ENCODE results near the gene SDCCAG8.

SDCCAG8 gene

DNA sequence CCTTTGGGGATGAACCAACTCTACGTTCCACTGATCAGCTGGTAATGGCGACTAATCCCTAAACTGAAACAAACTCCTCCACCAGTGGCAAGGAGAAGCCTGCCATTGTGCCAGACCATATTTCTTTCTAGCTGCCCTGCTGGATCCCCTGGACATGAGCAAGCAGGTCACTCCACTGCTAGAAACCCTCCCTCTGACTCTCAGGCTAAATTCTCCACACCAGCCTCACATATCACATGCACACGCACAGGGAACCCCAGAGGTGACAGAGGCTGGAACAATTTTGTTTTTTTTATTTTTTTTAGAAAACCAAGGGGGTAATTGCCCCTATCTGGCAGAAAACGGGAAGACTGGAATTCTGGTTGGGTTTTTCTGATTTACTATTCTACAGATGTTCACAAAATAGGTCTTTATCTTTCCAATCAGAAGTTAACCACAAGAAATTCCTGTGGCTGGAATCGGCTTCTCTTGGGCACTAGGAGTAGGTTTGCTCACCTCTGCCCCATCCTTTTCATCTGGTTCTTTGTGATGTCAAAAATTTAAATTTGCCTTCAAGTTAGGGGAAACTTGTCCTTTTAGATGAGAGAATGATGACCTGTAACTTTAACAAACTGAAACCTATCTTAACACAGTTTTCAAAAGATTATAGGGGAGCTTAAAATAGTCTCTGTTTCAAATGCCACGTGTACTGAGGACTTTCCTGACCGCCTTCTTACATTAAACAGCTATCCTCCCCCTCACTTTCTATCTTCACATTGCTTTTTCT lies 258.1 kb downstream of the SDCCAG8 start:
- DNase-seq, result no peak

DNA sequence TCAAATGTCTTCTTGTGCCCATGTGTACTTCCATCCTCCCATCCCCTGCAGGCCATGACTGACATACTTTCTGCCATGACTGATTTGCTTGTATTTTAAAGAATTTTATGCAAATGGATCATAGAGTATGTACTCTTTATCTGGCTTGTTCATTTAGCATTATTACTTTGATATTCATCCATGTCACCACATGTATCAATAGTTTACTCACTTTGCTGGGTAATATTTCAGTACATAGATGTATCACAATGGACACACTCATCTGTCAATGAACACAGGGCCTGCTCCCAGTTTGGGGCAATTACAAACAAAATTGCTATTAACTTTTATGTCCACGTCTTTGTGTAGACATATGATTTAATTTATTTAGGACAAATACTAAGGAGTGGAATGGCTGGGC lies 259.1 kb downstream of the SDCCAG8 start:
- DNase-seq, result no peak

DNA sequence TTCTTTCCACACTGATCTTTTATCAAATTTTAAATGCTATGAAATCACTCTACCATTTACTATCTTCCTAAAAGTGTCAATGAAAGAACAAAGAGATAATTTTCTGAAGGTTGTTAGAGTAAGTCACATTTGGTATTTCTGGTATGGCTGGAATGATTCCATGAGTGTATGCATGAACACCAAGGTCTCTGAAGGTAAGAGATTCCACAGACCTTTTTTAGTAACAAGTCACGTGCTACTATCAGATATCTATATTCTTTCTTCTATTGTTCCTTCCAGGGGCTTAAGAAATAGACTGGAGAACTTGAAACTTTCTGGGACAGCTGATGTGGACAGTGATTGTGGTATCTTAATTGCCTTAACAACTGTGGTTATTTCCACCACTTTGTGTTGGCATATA lies 265.0 kb downstream of the SDCCAG8 start:
- no peak for DNase-seq

DNA sequence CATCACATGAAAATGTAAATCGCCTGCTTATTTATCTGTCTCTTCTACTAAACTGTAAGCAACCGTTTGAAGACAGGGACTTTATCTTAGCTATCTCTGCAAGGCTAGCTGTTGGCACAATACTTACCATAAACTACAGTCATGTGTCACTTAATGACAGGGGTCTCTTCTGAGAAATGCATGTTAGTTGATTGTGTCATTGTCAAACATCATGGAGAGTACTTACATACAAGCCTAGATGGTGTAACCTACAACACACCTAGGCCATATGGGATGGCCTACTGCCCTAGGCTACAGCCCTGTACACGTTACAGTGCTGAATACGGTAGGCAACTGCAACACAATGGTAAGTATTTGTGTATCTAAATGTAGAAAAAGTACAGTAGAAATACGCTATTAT lies 267.9 kb downstream of the SDCCAG8 start:
- DNase-seq, result no peak

DNA sequence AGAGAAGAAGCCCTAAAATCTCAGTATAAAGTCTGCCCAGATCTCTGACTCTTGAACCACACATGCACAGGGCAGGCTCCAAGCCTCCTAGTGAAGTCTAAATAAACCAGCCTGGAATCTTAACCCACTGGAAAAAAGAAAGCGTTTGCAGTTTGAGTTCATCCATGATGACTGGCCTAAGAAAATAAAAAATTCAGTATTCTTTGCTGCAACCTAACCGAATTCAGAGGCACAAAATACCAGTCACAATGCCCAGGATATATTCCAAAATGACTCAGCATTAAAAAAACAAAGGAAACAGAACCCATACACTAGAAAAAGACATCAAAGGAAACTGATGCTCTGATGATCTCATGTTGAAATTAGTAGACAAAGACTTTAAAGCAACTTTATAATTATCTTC lies 269.2 kb downstream of the SDCCAG8 start:
- peak; percentile 14 for DNase-seq

DNA sequence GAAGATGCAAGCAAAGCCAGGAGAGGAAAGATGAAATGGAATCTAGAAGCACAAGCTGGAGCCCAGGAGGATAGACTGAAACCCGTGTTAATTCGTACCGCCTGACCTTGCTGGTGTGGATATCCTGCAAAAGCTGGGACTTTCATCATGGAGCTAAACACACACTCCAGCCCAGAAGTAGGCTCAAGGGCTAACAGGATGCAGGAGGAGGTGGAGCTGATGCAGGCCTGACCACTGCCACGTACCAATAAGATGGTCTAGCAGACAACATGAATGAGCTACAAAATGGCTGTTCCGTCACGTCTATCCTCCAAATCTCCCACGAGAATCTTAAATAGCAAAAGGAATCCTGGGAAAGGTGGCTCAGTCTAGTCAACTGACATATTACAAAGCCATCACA lies 270.3 kb downstream of the SDCCAG8 start:
- no peak for DNase-seq

DNA sequence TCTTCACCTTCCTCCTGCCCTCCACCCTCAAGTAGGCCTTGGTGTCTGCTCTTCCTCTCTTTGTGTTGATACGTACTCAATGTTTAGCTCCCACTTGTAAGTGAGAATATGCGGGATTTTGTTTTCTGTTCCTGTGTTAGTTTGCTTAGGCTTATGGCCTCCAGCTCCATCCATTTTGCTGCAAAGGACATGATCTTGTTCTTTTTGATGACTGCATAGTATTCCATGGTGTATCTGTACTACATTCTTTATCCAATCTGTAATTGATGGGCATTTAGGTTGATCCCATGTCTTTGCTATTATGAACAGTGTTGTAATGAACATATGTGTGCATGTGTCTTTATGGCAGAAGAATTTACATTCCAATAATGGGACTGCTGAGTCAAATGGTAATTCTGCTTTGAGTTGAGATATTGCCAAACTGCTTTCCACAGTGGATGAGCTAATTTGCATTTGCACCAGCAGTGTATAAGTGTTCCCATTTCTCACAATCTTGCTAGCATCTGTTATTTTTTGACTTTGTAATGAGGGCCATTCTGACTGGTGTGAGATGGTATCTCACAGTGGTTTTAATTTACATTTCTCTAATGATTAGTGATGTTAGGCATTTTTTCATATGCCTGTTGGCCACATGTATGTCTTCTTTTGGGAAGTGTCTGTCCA lies 272.7 kb downstream of the SDCCAG8 start:
- DNase-seq, result peak; percentile 39

DNA sequence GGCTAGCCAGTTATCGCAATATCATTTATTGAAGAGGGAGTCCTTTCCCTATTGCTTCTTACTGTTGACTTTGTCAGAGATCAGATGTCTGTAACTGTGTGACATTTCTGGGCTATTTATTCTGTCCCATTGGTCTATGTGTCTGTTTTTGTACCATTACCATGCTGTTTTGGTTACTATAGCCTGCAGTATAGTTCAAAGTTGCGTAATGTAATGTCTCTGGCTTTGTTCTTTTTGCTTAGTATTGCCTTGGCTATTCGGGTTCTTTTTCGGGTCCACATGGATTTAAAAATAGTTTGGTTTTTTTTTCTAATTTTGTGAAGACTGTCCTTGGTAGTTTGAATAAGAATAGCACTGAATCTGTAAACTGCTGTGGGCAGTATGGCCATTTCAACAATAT lies 273.7 kb downstream of the SDCCAG8 start:
- no peak for DNase-seq

DNA sequence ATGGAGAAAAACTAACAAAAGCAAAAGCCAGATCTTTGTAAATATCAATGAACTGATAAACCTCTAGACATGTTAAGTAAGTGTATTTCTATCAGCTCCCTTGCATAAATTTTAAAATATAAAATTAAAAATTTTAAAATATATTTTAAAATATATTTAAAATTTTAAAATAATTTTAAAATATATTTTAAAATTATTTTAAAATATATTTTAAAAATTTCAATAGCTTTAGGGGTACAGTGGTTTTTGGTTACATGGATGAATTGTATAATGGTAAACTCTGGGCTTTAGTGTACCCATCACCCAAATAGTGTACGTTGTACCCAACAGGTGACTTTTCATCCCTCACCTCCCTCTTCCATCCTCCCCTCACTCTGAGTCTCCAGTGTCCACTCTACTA lies 279.2 kb downstream of the SDCCAG8 start:
- DNase-seq, result no peak

DNA sequence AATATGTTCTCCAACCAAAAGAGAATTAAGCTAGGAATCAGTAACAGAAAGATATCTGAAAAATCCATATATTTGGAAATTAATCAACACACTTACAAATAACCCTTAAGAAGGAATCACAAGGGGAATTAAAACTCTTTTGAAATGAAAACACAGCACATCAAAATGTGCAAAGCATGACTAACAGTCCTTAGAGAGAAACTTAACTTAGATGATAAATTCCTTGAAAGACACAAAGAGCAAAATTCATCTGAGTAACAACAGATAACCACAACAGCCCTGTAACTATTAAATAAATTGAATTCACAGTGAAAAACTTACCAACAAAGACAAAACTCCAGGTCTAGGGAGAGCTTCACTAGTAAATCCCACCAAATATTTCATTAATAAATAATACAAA lies 283.8 kb downstream of the SDCCAG8 start:
- DNase-seq, result no peak

DNA sequence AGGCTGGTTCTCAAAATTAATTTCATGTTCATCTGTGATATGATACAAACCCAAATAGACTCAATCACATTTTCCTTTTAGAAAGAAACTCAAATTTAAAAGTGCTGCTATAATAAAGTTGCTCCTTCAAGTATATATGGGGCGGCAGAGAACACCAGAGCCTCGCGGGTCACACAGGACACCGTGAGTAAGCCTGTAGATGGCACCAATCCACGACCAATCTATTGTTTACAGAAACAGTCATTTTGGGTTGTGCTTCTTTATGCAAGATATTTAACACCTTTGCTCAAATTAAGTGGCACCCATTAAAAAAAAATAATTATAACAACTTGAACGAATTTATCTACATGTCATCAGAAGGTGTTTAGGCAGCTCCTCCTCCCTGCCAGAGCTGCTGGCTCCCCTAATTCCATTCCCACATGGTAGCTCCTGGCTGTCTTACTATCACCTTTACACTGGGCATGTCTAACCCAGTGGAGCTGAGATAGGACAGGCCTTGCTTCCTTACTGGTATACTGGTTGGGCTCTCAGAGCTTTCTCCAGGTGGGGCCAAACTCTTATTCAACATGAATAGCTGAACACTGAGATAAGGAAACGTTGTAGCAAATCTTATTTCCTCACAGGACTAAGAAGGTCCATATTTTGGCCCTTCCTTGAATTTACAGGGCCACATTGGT lies 287.0 kb downstream of the SDCCAG8 start:
- DNase-seq, result no peak

DNA sequence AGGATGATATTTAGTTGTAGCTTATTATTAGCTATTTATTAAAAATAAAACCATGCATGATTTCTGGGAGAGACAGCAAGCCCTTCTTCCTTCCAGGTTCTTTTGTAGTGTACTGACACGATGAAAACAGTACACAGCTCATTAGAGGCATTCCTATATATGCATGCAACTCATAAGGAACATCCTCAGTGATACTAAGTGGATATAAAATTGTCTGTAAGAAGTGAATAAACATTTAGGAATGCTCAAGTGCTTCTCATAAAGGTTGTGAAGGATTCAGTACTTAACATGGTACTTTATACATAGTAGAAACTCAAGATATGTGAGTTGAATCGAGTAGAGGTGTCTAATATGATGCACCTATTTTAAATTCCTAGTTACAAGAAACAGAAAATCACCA lies 287.7 kb downstream of the SDCCAG8 start:
- DNase-seq, result no peak

DNA sequence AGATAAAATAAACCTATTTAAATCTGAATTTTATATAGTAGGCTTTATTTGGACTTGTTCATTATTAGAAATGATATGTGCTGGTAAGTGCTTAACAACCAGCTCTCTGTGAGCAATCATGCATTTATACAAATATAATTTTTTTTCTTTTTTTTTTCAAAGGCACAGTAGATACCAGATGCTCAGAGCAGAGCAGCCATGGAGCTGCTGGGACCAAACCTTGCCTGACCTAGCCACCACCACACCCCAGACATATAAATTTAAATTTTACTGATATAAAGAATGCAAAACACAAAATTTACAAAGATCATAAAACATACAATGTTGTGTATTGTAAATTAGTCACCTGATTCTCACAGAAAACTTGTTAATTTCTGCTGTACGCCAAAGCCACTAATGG lies 290.6 kb downstream of the SDCCAG8 start:
- no peak for DNase-seq

DNA sequence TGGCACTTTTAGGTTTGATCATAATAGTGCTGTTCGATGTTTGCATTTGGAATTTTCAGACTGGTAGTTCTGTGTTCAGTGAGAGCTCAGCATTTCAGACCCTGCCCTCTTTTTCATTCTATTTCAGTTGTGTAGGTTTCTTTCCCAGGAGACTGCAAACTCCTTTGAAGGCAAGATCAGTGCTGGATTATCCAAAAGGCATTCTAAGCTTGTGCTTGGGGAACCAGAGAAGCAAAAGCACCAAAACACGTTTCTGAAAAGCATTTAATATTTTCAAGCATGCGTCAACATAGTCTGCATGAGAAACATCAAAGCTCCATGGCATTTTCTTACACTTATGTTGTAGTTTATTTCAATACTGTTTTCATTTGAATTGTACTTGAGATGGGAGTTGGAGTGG lies 292.1 kb downstream of the SDCCAG8 start:
- no peak for DNase-seq

DNA sequence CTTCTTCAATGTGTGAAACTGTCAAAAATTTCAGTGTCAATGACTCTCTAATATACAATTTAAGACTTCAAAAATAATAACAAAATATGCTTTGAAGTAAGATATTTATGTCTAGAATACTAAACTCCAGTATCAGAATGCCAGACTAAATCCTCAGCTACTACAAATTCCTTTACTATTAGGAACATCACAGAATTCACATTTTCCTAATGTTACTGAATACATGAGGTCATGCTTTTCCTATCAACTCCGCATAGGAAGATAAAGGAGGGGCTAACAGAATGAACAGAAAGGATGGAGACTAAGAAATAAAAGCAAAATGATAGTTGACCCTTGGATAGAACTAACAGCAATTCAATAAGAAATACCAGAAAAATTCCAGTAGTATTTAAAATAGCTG lies 292.7 kb downstream of the SDCCAG8 start:
- DNase-seq, result no peak

DNA sequence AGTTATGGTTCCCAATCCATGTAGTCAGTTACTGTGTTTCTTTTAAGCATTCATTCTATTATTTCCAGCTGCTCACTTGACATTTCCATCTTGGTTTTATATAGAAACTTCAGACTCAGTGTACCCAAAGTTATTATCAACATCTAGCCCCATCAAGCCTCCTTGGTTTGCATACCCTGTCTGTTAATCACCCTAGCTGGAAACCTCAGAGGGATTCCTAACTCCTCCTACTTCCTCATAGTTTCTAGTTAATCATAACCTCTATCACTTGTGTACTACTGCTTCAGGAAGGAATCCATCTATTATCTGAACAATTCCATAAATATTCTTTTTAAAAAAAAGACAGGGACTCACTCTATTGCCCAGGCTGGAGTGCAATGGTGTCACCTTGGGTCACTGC lies 293.3 kb downstream of the SDCCAG8 start:
- DNase-seq, result no peak
